ENCODE results near the gene ZMIZ1.

GRCh38 chr10:79327090-79327457 lies 258.3 kb downstream of the ZMIZ1 start:
- TF ChIP-seq CTCF (IDR thresholded peaks at IDR 0.05) (no peak), SIN3A (IDR thresholded peaks at IDR 0.05; ENCODE audit: borderline replicate concordance, insufficient read depth, low read depth, low read length) (no peak)
